ENCODE measurements around the gene CCDC8. TPM values are rescaled to one million over a fixed set of nuclear protein-coding genes. Genes with fewer than 3 reads are reported as not detected.

Gene CCDC8
- total RNA-seq, 2 donors from 2014 or later = 20.4 to 32.7 TPM

GRCh38 chr19:46394402-46394797 lies 19.0 kb downstream of the CCDC8 start:
- intact Hi-C loops (cut with DNase I) = no loop called here
- Histone ChIP-seq H3K36me3 (peaks cover 0 to 3% of the 10 kb centered on the region in 2 donors), H3K27ac (no peak overlapping the region), H3K4me1 (replicated peaks) (no peaks in the 10 kb centered on the region), H3K4me3 (no peak overlapping the region), H3K27me3 (replicated peaks; ENCODE audit: insufficient read depth) (no peaks in the 10 kb centered on the region), H3K9me3 (no peaks in the 10 kb centered on the region)
- TF ChIP-seq POLR2AphosphoS5 (IDR thresholded peaks at IDR 0.05) = no peak
- no peak for TF ChIP-seq CTCF (IDR thresholded peaks at IDR 0.05)
- no peak for TF ChIP-seq POLR2A (IDR thresholded peaks at IDR 0.05)
- 89% methylated on average over 5 of the region's 5 CpGs for WGBS
- no peak for DNase-seq (ENCODE audit: low spot score)

- Histone ChIP-seq H3K4me1 (replicated peaks) (no peaks in the 10 kb centered on the region), H3K27me3 (replicated peaks; ENCODE audit: insufficient read depth) (no peaks in the 10 kb centered on the region), H3K36me3 (peaks cover 0 to 3% of the 10 kb centered on the region in 2 donors), H3K4me3 (no peak overlapping the region), H3K27ac (no peak overlapping the region), H3K9me3 (no peaks in the 10 kb centered on the region)
- WGBS = 80% methylated on average over 21 of the region's 21 CpGs
- DNase-seq (ENCODE audit: low spot score) = no peak
- intact Hi-C loops (cut with DNase I) = no loop called here
- TF ChIP-seq POLR2AphosphoS5 (IDR thresholded peaks at IDR 0.05) = no peak
- no peak for TF ChIP-seq CTCF (IDR thresholded peaks at IDR 0.05)
- no peak for TF ChIP-seq POLR2A (IDR thresholded peaks at IDR 0.05)
Measured at GRCh38 chr19:46393456-46394401, 19.6 kb downstream of the CCDC8 start.

GRCh38 chr19:46392837-46393236 lies 20.5 kb downstream of the CCDC8 start:
- Histone ChIP-seq H3K4me3 (no peak overlapping the region), H3K9me3 (no peaks in the 10 kb centered on the region), H3K27ac (no peak overlapping the region), H3K4me1 (replicated peaks) (no peaks in the 10 kb centered on the region), H3K36me3 (peaks cover 0 to 3% of the 10 kb centered on the region in 2 donors), H3K27me3 (replicated peaks; ENCODE audit: insufficient read depth) (no peaks in the 10 kb centered on the region)
- no peak for DNase-seq (ENCODE audit: low spot score)
- WGBS = 31% methylated on average over 4 of the region's 4 CpGs
- intact Hi-C loops (cut with DNase I) = no loop called here
- TF ChIP-seq POLR2AphosphoS5 (IDR thresholded peaks at IDR 0.05) (no peak), CTCF (IDR thresholded peaks at IDR 0.05) (no peak), POLR2A (IDR thresholded peaks at IDR 0.05) (no peak)

- TF ChIP-seq POLR2A (IDR thresholded peaks at IDR 0.05) (no peak), POLR2AphosphoS5 (IDR thresholded peaks at IDR 0.05) (no peak), CTCF (IDR thresholded peaks at IDR 0.05) (no peak)
- Histone ChIP-seq H3K27me3 (replicated peaks; ENCODE audit: insufficient read depth) (no peaks in the 10 kb centered on the region), H3K27ac (no peak overlapping the region), H3K4me3 (no peak overlapping the region), H3K36me3 (peaks cover 3 to 5% of the 10 kb centered on the region in 2 donors), H3K9me3 (no peaks in the 10 kb centered on the region), H3K4me1 (replicated peaks) (no peaks in the 10 kb centered on the region)
- WGBS = 24% methylated on average over 21 of the region's 21 CpGs
- DNase-seq (ENCODE audit: low spot score) = no peak
- intact Hi-C loops (cut with DNase I) = no loop called here
Measured at GRCh38 chr19:46392252-46392801, 21.0 kb downstream of the CCDC8 start.
